Heart left ventricle (tissue), 16 donors: ENCODE measurements around the gene CNST. TPM values are rescaled to one million over a fixed set of nuclear protein-coding genes. Genes with fewer than 3 reads are reported as not detected.

Source experiments
- ATAC-seq, 4 donors: fragments of 200-7000 bp; cut with Tn5 transposase; one replicate each; pipeline ENCODE4 v1.9.1; 2020 to 2022; ENCODE audit warnings: moderate library complexity in 4 of 4, mild to moderate bottlenecking in 3 of 4, moderate number of reproducible peaks in 1 of 4
- DNase-seq, 5 donors: peaks; one replicate each; pipeline ENCODE4 v3.0.0-alpha.2; 2020
- H3K27ac ChIP-seq, 12 donors: fragments of 200-600 bp; sonication (generic) in 4 of 12; one replicate each; pipeline versions ENCODE4 v1.5.0 to v1.8.0; 2016 to 2022; ENCODE audit warnings: mild to moderate bottlenecking in 2 of 12
- H3K27me3 ChIP-seq, 9 donors: fragments of 200-600 bp; sonication (generic) in 2 of 9; one replicate each; pipeline versions ENCODE4 v1.5.1 to v1.8.0; 2016 to 2022; ENCODE audit warnings: mild to moderate bottlenecking in 3 of 9
- H3K36me3 ChIP-seq, 9 donors: fragments of 200-600 bp; sonication (generic) in 2 of 9; one replicate each; pipeline versions ENCODE4 v1.5.0 to v1.8.0; 2018 to 2022; ENCODE audit warnings: mild to moderate bottlenecking in 2 of 9
- H3K4me1 ChIP-seq, 12 donors: fragments of 200-600 bp; sonication (generic) in 4 of 12; one replicate each; pipeline versions ENCODE4 v1.5.0 to v1.8.0; 2016 to 2022; ENCODE audit warnings: mild to moderate bottlenecking in 3 of 12
- H3K4me3 ChIP-seq, 12 donors: fragments of 200-600 bp; sonication (generic) in 4 of 12; one replicate each; pipeline versions ENCODE4 v1.5.0 to v1.8.0; 2017 to 2022; ENCODE audit warnings: mild to moderate bottlenecking in 9 of 12, moderate library complexity in 4 of 12
- H3K9me3 ChIP-seq, 12 donors: fragments of 200-600 bp; sonication (generic) in 4 of 12; one replicate each; pipeline versions ENCODE4 v1.5.0 to v1.8.0; 2016 to 2022; ENCODE audit warnings: mild to moderate bottlenecking in 1 of 12
- POLR2A ChIP-seq, 2 donors: fragments of 450-650 bp; IDR thresholded peaks; one replicate each; pipeline ENCODE4 v1.6.1; 2017; ENCODE audit warnings: antibody characterized with exemption in 2 of 2, mild to moderate bottlenecking in 2 of 2, moderate library complexity in 2 of 2
- WGBS, 4 donors: extraction: QIAGEN DNeasy Blood & Tissue Kit in 2 of 4; methylation state at CpG; one replicate each; pipeline versions ENCODE4 v1.1.5 to v1.1.7; 2013 to 2018; 5-methylcytosine and 5-hydroxymethylcytosine counted together
- intact Hi-C, 10 donors: fragments of 100-400 bp; cut with DNase I; formaldehyde crosslinking; loops; one replicate each; pipeline versions ENCODE4 v1.11.1 to v1.14.2; 2022
- polyA plus RNA-seq, 2 donors: library from polyadenylated mRNA; stranded (reverse); fragments of 200-250 nt; gene quantifications; one replicate each; pipeline ENCODE4 v1.2.3, GENCODE V29; 2013
- total RNA-seq, 9 donors: library from RNA; depleted of rRNA in 2 of 9; stranded (reverse); fragments of >200 nt in 2 of 9; fragmentation: NEBNext Ultra II Directional in 3 of 9; extraction: Animal tissue kit (Norgen Biotek cat#: 25700) in 3 of 9; gene quantifications; one replicate each; pipeline versions ENCODE4 v1.1.0 to v1.2.4, GENCODE V29; 2016 to 2023
- TF ChIP-seq, protein P1 (sequence below), 12 donors: fragments of 200-600 bp; sonication (generic) in 4 of 12; IDR thresholded peaks; one replicate each; pipeline versions ENCODE4 v1.5.0 to v1.8.0; 2018 to 2022; ENCODE audit warnings: antibody characterized with exemption in 12 of 12, mild to moderate bottlenecking in 5 of 12
- donor health status: ischemic (EF 13 %, LVEDD 7.1; RV severe dilation, severe dysfunction).
- donor health status: healthy with polysubstance abuse.
- donor health status: DM: no; HTN: yes; CAD: no.
- donor health status: DM: no; HTN: no; CAD: no.
- donor health status: ischemic (EF 25% LVEDD 6.9; RV normal size, moderate dysfunction).
- donor health status: ischemic (EF 25% LVEDD 5.7; RV mildly dilated, moderate dysfunction).
- donor health status: healthy.
- donor health status: DM: yes; HTN: yes; CAD: no.
- donor health status: ischemic (EF 35%, LVEDD 5.7; RV mildly dilated, moderate dysfunction).
- donor health status: nonischemic (EF 11% LVEDD 7.7; RV severe dilation, severe dysfunction).
- donor health status: DM: yes; HTN: yes; CAD: no.
- donor health status: PGD.
- donor health status: ischemic (EF 29% LVEDD 5.4; RV normal size, mild dysfunction).
- donor health status: nonischemic (EF 23%, LVEDD 6.1; RV moderate dilation, normal function).

The CNST gene
- total and polyA plus RNA-seq, 11 donors = 3.9 to 23.9 (median 17.6) TPM

DNA sequence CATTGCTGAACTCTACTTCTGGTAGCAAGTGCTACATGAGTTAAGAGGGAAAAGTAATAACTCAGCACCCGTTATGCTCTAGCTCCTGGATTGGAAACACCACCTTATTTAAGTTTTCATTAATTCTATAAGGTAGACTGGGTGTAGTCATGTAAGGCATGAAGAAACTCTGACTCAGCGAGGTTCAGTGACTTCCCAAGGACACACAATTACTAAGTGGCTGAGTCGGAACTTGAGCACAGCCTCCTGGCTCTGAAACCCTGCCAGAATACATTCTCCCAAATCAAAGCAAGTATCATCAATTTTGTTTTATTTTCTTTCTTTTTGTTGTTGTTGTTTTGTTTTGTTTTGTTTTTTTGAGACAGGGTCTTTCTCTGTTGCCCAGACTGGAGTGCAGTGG is 128.9 kb downstream of the CNST start:
- no peak overlapping the region for H3K27ac ChIP-seq
- H3K36me3 ChIP-seq = no peaks in the 10 kb centered on the region
- H3K9me3 ChIP-seq = peaks cover 0 to 18% (median 0%) of the 10 kb centered on the region in 12 donors
- no peak for TF ChIP-seq POLR2A (IDR thresholded peaks at IDR 0.05)
- TF ChIP-seq, protein P1, sequence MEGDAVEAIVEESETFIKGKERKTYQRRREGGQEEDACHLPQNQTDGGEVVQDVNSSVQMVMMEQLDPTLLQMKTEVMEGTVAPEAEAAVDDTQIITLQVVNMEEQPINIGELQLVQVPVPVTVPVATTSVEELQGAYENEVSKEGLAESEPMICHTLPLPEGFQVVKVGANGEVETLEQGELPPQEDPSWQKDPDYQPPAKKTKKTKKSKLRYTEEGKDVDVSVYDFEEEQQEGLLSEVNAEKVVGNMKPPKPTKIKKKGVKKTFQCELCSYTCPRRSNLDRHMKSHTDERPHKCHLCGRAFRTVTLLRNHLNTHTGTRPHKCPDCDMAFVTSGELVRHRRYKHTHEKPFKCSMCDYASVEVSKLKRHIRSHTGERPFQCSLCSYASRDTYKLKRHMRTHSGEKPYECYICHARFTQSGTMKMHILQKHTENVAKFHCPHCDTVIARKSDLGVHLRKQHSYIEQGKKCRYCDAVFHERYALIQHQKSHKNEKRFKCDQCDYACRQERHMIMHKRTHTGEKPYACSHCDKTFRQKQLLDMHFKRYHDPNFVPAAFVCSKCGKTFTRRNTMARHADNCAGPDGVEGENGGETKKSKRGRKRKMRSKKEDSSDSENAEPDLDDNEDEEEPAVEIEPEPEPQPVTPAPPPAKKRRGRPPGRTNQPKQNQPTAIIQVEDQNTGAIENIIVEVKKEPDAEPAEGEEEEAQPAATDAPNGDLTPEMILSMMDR (IDR thresholded peaks at IDR 0.05) = no peak
- WGBS, 4 donors = 92 to 94% (median 93%) methylated on average over 3 of the region's 3 CpGs
- no peak for DNase-seq
- no peak for ATAC-seq
- intact Hi-C loops = loop anchor here in 9 of 10 donors (5.0 to 10.0 kb wide), 6 partner anchors 48 to 1540 kb away; partner anchors contain the start of genes CNST (in 6 of the 9), TFB2M (in 6 of the 9), KIF26B (in 1 of the 9) and SMYD3 (in 1 of the 9)
- H3K27me3 ChIP-seq = no peaks in the 10 kb centered on the region
- no peak overlapping the region for H3K4me3 ChIP-seq
- peaks cover 0 to 18% (median 7%) of the 10 kb centered on the region in 12 donors for H3K4me1 ChIP-seq

DNA sequence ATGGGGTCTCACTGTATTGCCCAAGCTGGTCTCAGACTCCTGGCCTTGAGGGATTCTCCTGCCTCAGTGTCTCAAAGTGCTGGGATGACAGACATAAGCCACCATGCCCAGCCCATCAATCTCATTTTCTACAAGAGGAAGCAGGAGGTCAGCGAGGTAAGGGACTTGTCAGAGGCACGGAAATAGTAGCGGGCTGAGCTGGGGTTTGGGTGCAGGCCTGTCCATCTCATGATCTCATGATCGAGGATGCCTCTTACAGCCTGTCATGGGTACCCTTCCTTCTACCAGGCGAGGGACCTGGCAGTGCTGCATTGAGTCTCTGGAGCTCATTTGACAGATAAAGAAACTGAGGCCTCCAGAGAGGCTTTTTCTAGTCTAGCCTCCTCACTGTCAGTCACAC is 129.4 kb downstream of the CNST start:
- intact Hi-C loops = loop anchor here (1.0 to 10.0 kb wide), 7 partner anchors 48 to 1541 kb away; partner anchors contain the start of genes CNST (in 6 of the 10), TFB2M (in 6 of the 10), KIF26B (in 1 of the 10) and SMYD3 (in 1 of the 10)
- no peak for ATAC-seq
- H3K27ac ChIP-seq = peak overlapping the region in 1 of 12 donors; percentile 34

DNA sequence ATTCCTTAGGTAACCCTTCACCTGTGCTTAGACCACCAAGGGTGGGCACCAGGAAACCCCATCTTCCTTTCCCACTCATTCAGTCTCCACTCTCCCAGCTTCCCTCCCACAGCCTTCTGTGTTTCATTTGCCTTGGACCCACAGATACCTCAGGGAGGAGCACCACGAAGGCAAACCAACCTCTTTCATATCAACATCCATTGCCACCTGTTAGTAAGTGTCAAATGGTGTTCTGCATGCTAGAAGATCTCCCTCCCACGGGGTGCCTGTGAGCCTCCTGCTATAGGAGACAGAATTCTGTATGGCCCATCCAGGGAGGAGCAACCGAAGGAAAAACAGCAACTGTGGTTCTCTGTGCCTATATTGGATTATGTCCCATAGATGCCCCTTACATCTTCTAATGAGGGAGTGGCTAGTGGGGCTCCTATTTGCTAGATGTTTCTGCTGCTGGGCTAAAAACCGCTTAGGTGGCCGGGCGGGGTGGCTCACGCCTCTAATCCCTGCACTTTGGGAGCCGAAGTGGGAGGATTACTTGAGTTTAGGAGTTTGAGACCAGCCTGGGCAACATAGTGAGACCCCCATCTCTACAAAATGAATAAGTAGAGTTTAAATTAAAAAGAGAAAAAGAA is 132.3 kb downstream of the CNST start:
- no peak for ATAC-seq
- DNase-seq = no peak
- TF ChIP-seq, protein P1 (IDR thresholded peaks at IDR 0.05) = no peak
- TF ChIP-seq POLR2A (IDR thresholded peaks at IDR 0.05) = no peak
- Histone ChIP-seq H3K4me3 (peak overlapping the region in 8 of 12 donors; percentile 22 to 52 (median 38)), H3K9me3 (peaks cover 0 to 16% (median 0%) of the 10 kb centered on the region in 12 donors), H3K27me3 (no peaks in the 10 kb centered on the region), H3K4me1 (peaks cover 0 to 18% (median 7%) of the 10 kb centered on the region in 12 donors), H3K36me3 (no peaks in the 10 kb centered on the region), H3K27ac (peak overlapping the region in 11 of 12 donors; percentile 26 to 80 (median 68))
- WGBS, 4 donors = 78 to 83% (median 80%) methylated on average over 8 of the region's 8 CpGs
- intact Hi-C loops = loop anchor here (1.0 to 10.0 kb wide), 10 partner anchors 51 to 1544 kb away; partner anchors contain the start of genes CNST (in 7 of the 10), TFB2M (in 7 of the 10), KIF26B (in 1 of the 10) and SMYD3 (in 1 of the 10)

More for the DNA sequence above, 129.4 kb downstream of the CNST start:
- Histone ChIP-seq H3K9me3 (peaks cover 0 to 18% (median 0%) of the 10 kb centered on the region in 12 donors), H3K4me3 (no peak overlapping the region), H3K27me3 (no peaks in the 10 kb centered on the region), H3K36me3 (no peaks in the 10 kb centered on the region), H3K4me1 (peaks cover 0 to 18% (median 7%) of the 10 kb centered on the region in 12 donors)
- WGBS, 4 donors = 90 to 100% (median 96%) methylated on average over 5 of the region's 5 CpGs
- no peak for DNase-seq
- TF ChIP-seq, protein P1 (IDR thresholded peaks at IDR 0.05) = no peak
- TF ChIP-seq POLR2A (IDR thresholded peaks at IDR 0.05) = no peak
